ENCODE results near the gene CHRNA7. TPM values are rescaled to one million over a fixed set of nuclear protein-coding genes. Genes with fewer than 3 reads are reported as not detected.

The CHRNA7 gene
- 0.17 and 0.43 TPM in 2 replicates for total RNA-seq

GRCh38 chr15:32029862-32030781 lies at the start of gene CHRNA7:
Gene CHRNA7, plus strand, starts transcription at chr15:32030515. Its CDS starts 80 bp downstream, at chr15:32030595.

Other genes starting within 250 kb of the CHRNA7 start
- gene OTUD7A, start 159.8 kb upstream of the CHRNA7 start, total RNA-seq = 0.22 and 0.26 TPM in 2 replicates

Data from dermis lymphatic vessel endothelial cell (primary cell).